PFSK-1 (cell line): ENCODE data around the gene CACNB3.

Source experiments
- FOXP2 ChIP-seq: optimal IDR thresholded peaks from 2 replicates; pipeline ENCODE3; 2011; ENCODE audit warnings: borderline replicate concordance, control low read depth, inconsistent platforms; ENCODE audit not compliant: insufficient read depth; ENCODE audit errors: extremely low read length, extremely low read depth
- TAF1 ChIP-seq: IDR thresholded peaks from 2 replicates; pipeline ENCODE4 v1.6.1; 2012; ENCODE audit warnings: low read length, control low read depth, borderline replicate concordance; ENCODE audit not compliant: insufficient read depth

DNA sequence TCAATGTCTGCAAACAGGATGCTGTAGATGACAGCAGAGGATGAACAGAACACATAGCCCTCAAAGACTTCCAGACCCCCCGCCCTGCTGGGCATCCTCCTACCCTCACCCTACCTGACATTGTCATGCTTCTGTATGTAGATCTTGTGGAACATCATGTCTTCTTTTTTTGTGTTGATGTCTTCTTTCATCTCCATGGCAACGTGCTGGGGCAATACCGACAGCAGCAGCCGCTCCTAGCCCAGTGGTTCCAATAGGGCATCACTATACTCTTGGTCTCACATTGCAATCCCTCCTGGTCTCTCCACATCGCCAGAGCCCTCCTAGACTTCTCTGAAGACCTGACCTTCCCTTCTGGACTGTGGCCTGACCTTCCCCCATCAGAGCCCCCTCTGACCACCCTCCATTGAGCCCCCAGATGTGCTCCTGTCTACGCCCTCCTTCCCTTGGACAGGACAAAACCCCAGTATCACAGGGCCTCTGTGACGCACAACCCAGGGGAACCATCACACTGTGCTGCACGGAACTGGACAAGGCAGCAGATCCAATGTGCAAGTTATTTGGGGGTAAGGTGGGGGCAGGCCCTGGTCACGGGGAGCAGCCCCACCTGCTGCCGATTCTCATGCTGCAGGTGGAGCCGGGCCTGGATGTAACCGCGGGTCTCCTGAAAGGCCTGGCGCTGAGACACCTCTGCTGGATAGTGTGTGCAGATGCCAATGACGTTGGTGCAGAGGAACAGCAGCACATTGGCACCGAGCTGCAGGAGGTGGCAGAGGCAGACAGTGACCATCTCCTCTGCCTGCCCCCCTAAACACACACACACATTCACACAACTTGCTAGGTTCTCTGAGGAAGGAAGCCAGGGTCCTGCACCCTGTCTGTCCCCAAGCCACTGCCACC, 40.5 kb upstream of the CACNB3 start:
- no peak for TF ChIP-seq FOXP2
- no peak for TF ChIP-seq TAF1
